ENCODE results near the gene WASHC2C.
"Not testable (repeated sequence)": the region's sequence is repeated elsewhere in the genome, so short reads cannot be mapped to it uniquely, and the experiment has no call there.

The WASHC2C gene, protein sequence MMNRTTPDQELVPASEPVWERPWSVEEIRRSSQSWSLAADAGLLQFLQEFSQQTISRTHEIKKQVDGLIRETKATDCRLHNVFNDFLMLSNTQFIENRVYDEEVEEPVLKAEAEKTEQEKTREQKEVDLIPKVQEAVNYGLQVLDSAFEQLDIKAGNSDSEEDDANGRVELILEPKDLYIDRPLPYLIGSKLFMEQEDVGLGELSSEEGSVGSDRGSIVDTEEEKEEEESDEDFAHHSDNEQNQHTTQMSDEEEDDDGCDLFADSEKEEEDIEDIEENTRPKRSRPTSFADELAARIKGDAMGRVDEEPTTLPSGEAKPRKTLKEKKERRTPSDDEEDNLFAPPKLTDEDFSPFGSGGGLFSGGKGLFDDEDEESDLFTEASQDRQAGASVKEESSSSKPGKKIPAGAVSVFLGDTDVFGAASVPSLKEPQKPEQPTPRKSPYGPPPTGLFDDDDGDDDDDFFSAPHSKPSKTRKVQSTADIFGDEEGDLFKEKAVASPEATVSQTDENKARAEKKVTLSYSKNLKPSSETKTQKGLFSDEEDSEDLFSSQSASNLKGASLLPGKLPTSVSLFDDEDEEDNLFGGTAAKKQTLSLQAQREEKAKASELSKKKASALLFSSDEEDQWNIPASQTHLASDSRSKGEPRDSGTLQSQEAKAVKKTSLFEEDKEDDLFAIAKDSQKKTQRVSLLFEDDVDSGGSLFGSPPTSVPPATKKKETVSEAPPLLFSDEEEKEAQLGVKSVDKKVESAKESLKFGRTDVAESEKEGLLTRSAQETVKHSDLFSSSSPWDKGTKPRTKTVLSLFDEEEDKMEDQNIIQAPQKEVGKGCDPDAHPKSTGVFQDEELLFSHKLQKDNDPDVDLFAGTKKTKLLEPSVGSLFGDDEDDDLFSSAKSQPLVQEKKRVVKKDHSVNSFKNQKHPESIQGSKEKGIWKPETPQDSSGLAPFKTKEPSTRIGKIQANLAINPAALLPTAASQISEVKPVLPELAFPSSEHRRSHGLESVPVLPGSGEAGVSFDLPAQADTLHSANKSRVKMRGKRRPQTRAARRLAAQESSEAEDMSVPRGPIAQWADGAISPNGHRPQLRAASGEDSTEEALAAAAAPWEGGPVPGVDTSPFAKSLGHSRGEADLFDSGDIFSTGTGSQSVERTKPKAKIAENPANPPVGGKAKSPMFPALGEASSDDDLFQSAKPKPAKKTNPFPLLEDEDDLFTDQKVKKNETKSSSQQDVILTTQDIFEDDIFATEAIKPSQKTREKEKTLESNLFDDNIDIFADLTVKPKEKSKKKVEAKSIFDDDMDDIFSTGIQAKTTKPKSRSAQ (N-terminal part only)

DNA sequence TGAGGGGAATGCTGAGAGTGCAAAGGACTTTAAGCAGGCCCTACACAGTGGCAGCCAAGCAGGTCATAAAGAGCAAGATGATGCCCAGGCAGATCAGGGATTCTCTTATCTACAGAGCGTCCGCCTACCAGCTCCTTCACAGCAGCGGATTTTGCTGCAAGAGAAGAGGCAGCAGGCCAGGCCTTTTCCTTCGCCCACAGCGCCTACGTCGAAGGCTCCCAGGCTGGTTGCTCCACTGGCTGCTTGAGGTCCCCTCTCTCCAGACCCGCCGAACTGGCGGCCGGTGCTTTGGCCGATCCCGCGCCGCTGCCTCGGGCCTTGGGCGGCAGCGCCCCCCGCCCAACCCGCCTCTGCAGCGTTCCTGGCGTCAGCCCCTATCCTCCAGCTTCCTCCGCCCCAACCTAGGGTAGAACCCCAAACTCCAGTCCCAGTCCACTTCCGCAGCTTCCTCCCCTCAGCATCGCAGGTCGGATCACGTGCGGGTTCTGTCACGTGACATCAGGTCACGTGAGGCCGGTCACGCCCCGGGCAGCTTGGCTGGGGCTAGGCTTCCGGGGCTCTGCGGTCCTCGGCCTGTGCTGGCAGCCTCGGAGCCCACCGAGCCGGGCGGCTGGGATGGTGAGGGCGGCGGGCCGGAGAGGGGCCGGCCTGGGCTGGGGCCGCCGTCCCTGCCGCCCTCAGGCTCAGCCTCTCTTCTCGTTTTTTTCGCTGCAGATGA is at the start of gene WASHC2C:
TSS of gene WASHC2C (plus strand) at position 564 of the 718 bp plus-strand sequence. CDS start at position 616, 52 bp downstream.
- DNase-seq (ENCODE audit: low read depth), result peak; percentile 18

- DNase-seq (ENCODE audit: low read depth), result not testable (repeated sequence)
These were observed 48.6 kb upstream of the WASHC2C start for GRCh38 chr10:45678467-45678866.

- not testable (repeated sequence) for DNase-seq (ENCODE audit: low read depth)
These were observed 16.8 kb upstream of the WASHC2C start for GRCh38 chr10:45710200-45710796.

DNA sequence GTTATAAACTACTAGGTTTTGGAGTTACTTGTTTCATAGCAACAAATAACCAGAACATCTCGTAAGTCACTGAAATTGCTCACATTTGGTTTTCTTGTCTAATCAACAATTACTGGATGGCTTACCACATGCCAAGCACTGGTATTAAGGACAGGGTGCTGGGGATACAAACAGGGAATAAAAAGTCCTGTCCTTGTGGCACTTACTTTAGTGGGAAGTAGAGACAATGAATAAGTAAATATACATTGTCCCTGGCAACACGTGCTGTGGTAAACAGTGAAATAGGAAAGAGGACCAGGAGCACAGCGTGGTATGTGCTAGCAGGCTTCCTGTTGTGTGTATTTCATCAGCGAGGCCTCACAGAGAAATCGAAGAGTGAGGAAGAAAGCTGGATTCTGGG is 15.8 kb upstream of the WASHC2C start:
- DNase-seq (ENCODE audit: low read depth), result not testable (repeated sequence)

DNA sequence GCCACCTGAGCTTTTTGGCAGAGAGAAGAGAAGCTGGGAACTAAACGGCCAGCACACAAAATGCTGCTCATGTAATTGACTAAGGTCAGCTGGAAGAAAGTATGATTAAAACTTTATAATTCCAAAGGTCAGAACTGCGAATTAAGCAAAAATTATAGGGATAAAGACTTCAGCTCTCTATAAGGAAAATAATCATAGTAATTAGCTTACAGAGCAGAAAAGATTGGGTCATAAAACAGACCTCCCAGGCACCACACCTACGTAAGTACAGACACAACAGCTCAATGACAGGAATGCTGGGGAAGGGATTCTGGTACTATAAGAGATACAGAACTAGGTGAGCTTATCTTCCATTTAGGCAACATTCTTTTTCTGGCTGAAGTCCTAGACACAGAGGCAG is 10.0 kb upstream of the WASHC2C start:
- DNase-seq (ENCODE audit: low read depth), result not testable (repeated sequence)

DNA sequence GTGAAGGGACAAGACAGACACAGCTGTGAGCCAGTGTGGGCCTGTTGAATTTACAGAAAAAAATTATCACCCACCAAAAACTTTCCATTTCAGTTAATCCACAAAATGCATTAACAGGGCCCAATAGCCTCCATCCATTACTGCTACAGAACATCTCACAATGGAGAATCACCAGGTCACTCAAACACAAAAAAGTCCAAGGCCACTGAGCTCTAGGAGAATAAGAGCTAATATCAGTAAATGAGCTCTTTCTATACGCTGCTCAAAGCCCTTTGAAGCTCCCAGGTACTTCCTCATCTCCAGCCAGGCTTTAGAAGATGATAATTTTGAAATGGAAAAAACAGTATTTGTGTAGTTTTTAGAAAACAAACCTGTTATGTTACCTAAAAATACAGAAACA is 9.4 kb upstream of the WASHC2C start:
- DNase-seq (ENCODE audit: low read depth), result not testable (repeated sequence)

- DNase-seq (ENCODE audit: low read depth), result not testable (repeated sequence)
These were observed 5.6 kb upstream of the WASHC2C start for GRCh38 chr10:45721503-45721902.

- not testable (repeated sequence) for DNase-seq (ENCODE audit: low read depth)
These were observed 3.2 kb upstream of the WASHC2C start for GRCh38 chr10:45723851-45724250.

DNA sequence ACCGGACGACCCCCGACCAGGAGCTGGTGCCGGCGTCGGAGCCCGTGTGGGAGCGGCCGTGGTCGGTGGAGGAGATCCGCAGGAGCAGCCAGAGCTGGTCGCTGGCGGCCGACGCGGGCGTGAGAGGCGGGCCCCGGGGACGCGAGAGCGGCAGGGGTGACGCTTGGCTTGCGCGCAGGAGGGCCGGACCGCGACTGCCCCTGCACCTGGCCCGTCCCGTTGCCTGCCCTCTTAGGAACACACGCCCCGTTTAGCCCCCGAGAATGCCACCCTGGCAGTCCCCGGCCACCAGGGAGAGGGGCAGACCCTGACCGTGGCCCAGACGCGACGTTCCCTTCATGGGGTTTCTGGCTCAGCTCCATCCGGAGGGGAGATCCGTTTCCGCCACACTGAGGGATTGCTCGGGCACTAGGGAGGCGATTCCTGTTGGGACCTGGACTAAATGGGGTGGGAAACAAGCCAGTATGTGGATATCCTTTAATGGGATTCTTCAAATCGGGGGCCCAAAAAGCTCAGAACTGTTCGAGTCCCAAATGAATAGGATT is 427 bp downstream of the WASHC2C start:
- not testable (repeated sequence) for DNase-seq (ENCODE audit: low read depth)

DNA sequence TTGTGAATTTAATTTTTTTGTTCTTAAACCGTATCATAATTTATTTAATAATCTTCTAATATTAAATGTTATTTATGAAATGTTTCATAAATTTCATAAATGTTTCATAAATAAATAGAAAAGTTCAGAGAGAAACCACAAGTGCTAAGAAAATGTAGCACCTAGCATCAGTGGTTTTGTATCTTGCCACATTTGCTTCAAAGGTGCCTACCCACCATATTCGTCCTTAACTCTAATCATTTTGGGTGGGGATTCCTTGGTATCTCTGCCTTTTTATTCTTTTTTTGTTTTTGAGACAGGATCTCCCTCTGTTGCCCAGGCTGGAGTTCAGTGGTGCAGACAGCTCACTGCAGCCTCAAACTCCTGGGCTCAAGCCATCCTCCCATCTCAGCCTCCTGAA is 7.4 kb downstream of the WASHC2C start:
- not testable (repeated sequence) for DNase-seq (ENCODE audit: low read depth)

DNA sequence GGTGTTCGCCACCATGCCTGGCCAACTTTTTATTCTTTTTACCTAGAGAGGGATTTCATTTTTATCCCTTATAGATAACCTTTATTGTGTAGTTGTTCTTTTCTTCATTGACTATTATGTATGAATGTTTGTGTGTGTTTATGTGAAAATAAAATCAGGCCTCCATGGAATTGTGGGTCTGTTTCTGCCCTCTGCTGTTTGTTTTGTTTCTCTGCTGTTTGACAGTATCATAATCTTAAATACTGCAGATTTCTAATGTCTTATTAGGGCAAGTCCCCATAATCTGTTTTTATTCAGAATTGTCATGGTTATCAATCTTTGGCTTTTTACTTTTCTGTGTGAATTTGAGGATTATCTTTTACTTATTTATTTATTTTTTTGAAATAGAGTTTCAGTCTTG is 7.8 kb downstream of the WASHC2C start:
- not testable (repeated sequence) for DNase-seq (ENCODE audit: low read depth)

- DNase-seq (ENCODE audit: low read depth), result not testable (repeated sequence)
These were observed 14.5 kb downstream of the WASHC2C start for GRCh38 chr10:45741559-45741958.

DNA sequence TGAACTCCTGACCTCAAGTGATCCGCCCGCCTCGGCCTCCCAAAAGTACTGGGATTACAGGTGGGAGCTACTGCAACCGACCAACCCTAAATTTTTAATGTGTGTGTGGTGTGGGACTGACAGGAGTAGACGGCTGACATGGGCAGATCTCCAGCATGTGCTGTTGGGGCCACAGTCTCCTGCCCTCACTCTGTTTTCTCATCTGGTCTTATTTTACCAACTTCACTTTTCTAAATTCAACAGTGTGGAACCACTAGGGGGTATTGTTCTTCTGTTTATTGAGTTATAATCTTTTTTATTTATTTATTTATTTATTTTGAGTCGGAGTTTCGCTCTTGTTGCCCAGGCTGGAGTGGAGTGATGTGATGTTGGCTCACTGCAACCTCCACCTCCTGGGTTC is 14.9 kb downstream of the WASHC2C start:
- not testable (repeated sequence) for DNase-seq (ENCODE audit: low read depth)

- not testable (repeated sequence) for DNase-seq (ENCODE audit: low read depth)
These were observed 24.1 kb downstream of the WASHC2C start for GRCh38 chr10:45751141-45751540.

DNA sequence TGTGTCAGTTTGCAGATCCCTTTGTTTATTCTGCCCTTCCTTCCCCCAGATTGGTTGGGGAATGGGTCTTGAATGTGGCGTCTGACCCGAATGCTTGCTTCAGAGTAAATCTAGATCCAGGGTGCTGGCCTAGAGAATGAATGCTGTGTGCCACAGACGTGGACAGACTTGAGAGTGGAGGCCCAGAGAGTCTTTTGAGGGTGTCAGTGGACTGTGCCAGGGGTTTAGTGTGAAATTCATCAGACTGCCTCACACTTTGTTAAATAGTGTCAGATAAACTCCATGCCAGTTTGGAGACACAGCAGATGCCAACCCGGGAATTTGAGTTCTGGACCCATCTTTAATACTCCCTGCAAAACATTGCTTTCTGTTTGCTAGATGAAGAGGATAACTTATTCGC is 25.1 kb downstream of the WASHC2C start:
- not testable (repeated sequence) for DNase-seq (ENCODE audit: low read depth)

DNA sequence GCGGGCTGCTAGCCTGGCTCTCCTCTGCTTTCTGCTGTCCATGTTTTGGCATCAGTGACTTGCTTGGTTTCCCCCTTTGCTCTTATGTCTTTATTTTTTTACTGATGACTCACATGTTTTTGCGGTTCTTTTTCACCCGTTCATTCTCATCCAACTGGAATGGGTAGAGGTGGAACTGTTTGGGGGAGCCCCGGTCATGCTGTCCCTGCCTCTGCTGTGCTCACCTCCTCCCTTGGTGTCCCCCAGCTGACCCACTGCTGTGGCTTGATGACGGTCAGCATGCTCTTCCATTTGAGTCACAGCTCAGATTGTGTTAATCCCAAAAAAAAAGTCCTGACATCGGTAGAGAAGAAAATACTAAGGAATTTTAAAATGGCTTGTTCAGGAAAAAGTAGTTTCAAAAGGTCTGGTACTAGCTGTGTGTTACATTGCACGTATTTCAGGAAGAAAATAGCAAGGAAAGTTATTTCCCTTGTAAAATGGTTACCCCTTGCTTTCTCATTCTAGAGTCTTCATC is 27.0 kb downstream of the WASHC2C start:
- DNase-seq (ENCODE audit: low read depth), result peak; percentile 5

- DNase-seq (ENCODE audit: low read depth), result not testable (repeated sequence)
These were observed 28.0 kb downstream of the WASHC2C start for GRCh38 chr10:45755083-45755482.

DNA sequence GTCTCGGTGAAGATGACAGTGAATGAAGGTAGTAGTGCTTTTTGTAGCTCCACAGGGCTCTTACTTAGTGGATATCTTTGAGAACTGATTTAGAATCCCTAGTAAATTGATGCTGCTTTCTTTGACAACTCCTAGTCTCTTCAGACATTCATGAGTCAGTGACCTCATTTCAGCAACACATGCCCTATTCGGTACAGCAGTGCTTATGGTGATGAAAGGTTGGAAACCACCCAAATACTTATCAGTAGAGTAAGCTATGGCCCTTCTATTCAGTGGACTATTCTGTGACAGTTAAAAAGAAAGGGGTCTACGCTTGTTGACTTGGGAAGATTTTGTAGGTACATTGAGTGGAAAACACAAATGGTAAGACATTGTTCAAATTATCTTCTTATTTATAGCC is 29.0 kb downstream of the WASHC2C start:
- not testable (repeated sequence) for DNase-seq (ENCODE audit: low read depth)

- not testable (repeated sequence) for DNase-seq (ENCODE audit: low read depth)
These were observed 30.8 kb downstream of the WASHC2C start for GRCh38 chr10:45757661-45758396.

Measured in stromal cell of bone marrow (primary cell).